Superior temporal gyrus (tissue), 1 donor: ENCODE data around the gene EDIL3.
"Not testable (repeated sequence)": the region's sequence is repeated elsewhere in the genome, so short reads cannot be mapped to it uniquely, and the experiment has no call there.

Source experiments
- DNase-seq: peaks from one replicate; pipeline ENCODE4 v3.0.0-alpha.2; 2016; ENCODE audit errors: extremely low spot score

Gene EDIL3

DNA sequence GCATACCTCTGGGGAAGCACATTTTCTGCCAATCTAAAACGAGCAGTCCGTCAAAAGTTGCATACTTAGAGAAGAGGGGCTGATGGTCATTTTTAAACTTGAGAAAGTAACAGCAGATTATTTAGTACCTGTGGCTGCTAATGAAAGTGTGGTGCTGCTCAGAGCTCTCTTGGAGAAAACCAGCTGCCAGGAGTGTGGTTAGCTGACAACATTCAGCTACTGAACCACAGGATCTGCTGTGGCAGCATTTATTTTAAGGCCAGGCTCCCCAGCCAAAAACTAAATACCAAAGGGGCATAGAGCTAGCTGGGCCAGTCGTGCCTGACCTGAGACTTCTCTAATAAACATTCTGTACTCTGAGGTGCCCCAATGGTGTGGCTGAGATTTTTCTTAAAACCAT is 203.6 kb downstream of the EDIL3 start:
- no peak for DNase-seq

DNA sequence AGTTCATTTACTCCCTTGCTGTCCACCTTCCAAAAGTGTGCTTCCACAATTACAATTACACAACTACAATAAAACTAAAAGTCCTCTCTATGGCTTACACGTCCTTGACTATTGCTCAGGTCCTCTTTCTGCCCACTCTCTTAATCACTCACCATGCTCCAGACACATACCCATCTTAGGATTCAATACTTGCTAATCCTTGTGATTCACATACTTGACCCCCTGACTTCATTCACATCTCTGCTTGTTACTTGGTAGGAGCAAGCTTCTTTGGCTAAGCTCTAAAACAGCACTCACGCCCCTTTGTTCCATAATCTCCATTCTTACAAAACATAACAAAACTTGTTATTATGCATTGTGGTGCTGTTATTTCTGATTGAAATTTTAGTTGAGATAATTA is 215.8 kb downstream of the EDIL3 start:
- DNase-seq, result no peak

DNA sequence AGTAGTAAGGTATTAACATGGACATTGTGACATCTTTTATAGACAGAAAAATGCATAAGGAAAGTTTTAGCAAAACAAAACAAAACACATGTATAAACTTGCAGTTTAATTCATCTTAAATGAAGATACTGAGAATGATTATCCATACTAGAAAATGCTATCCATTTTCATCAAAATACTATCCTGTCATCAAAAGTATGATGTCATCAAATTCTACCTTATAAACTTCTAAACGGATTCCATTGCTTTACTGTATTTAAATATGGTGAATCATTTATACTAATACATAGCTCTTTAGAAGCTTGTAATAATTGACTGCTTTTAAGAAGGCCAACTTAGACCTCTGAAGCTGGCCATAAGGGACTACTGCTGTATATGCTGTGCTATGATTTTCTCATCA is 221.0 kb downstream of the EDIL3 start:
- DNase-seq, result no peak

DNA sequence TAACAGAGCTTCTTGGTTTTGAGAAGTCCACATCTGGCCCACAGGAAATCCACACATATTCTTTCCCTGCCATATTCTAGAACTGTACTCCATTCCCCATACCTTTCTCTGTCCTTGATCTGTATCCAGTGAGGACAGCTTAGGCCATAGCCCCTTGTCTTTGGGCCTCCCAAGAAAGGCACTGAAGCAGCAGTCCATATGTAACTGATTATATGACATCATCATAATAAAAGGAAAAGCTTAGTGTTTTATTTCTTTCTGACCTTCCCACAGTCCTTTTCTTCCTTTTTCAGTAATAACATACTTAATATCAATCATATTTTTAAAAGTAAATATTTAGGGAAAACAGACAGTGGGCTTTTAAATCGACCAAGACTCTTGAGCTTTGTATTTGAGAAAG is 222.0 kb downstream of the EDIL3 start:
- DNase-seq, result no peak

DNA sequence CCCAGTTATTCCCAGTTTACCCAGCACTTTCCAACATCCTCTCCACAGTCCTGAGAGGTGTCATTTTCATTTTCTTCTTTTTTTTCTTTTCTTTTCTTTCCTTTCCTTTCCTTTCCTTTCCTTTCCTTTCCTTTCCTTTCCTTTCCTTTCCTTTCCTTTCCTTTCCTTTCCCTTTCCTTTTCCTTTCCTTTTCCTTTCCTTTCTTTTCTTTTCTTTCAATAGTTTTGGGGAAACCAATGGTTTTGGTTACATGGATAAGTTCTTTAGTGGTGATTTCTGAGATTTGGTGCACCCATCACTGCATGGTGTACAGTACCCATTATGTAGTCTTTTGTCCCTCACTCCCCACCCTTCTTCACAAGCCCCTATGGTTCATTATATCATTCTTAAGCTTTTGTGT is 224.0 kb downstream of the EDIL3 start:
- DNase-seq, result not testable (repeated sequence)

DNA sequence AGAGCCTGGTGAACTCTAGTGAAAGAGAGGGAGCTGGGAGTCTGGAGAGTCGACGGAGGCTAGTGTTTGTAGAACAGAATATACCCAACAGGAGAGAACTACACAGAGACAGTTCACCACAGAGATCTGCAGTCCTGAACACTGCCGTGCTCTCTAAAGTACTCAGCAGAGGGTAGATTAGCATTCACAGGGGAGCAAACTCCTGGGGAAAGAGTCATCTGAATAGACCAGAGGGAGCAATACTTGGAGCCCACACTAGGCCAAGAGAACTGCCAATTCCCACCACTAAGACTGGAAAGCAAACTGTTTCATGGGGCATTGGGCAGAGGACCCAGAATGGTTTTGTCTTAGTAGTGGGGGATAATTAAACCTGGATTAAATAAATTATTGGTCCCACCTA is 235.6 kb downstream of the EDIL3 start:
- no peak for DNase-seq

DNA sequence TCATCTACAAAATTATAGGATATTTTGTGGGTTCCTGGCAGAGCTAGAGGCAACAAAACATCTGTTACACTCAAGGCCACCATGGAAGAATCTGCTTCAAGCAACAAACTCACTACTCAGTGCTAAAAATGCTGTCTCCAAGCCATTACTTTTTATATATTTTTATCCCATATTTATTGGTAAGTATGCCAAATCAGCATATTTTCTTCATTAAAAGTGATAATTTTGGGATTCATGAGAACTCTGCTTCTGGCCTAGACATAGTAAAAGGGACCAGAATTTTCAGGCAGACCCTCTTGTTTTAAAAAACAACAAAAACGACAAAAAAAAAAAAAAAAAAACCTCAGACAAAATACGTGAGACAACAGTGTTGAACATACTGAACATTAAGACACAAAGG is 236.0 kb downstream of the EDIL3 start:
- DNase-seq, result no peak

DNA sequence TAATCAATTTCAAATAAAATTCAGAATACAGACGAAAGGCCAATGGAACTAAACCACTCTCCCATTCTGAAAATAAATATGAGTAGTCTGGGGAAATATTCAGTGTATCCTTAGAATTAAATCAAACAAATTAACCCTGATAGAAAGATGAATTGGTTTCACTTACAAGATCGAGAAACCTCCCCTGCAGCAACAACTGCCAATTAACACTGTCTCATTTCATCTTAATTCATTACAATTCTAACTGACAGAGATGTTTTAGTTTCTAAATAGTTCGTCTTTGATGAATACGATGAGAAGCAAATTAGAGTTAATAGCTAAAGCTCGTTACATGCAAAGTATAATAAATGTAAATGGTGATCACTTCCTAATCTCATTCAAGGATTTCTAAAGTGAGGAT is 247.1 kb downstream of the EDIL3 start:
- no peak for DNase-seq

DNA sequence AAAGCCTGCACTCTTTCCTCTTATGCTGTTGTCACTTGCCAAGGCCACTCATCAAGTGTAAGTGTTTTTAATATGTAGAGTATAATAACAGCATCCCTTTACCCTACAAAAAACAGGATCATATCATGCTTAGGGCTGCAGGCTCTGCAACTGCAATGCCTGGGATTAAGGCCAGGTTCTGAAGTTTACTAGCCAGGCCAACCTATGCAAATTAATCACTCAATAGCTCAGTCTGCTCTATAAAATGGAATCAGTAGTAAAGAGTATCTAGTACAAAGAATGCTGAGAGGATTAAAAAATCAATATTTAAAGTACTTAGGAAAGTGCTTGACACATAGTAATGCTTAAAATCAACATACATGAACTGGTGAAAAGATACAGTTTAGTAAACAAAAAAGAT is 253.3 kb downstream of the EDIL3 start:
- no peak for DNase-seq

DNA sequence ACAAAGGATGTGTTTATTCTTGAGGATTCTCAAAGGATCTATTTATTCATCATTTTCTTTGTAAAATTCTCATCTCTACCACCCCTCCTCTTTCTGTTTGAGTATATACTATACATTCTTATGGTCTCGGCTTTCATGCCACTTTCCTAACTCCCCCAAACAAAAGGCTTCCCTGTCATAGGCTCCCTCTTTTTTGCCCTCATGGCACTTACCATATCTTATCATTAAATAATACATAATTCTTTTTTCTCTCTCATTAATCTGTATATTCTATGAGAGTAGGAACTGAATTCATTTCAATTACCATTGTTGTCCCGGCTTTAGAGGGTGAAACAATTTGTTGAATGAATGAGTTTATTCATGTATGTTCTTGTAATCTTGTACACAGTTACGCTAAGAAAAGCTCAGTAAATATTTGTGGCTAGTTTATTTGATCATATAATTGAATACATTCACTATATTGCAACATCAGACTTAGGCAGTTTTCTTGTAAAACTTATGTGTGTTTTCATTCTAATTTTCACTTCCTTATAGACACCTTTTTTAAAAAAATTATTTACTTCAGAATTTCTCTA is 254.6 kb downstream of the EDIL3 start:
- DNase-seq, result peak; percentile 46

DNA sequence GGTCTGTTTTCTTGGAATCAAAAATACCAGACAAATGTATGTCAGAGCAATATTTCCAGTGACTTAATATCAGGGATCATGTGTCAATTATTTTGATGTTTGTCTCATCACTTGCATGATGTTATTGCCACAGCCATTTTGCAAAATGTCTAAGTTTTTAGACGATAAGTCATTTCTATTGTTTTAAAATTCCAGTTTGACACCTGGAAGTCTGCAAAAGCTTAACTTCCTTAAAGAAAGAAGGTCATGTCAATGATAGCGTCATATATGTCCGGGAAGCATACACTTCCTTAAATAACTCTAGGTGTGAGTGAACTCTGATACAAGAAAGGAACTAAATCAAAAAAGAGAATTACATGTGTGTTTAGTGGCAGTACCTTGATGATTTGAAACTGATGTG is 259.5 kb downstream of the EDIL3 start:
- no peak for DNase-seq

DNA sequence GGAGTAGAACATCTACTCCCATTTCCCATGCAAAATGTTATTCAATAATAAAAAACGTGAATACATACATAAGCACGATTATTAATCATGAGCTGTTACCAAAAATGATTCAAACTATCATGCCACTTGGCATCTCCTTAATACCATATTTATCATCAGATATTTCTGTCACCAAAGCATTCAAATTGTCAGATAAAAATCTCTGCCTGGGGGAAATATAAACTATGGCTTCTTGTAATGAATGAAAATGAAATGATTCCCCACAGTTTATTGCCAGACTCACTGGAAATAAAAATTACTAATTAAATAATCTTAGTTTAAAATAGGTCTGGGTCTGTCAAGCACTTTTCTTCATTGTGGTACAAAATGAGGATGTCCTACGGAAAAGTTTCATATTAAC is 265.4 kb downstream of the EDIL3 start:
- DNase-seq, result no peak

DNA sequence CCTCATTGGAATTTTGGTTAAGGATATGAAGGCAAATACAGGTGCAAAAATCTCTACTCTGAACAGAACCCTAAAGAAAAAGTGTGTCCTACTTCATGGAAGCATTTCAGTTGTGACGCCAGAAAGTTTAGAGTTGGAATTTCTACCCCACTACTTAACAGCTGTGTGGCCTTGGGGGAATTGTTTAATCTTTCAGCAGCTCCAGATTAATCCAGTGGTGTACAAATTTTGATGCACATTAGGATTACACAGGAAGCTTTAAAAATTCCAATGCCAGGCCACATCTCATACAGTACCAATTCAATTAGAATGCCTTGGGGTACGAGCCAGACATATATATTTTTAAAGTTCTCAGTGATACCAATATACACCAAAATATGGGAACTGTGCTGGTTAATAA is 266.1 kb downstream of the EDIL3 start:
- DNase-seq, result no peak

DNA sequence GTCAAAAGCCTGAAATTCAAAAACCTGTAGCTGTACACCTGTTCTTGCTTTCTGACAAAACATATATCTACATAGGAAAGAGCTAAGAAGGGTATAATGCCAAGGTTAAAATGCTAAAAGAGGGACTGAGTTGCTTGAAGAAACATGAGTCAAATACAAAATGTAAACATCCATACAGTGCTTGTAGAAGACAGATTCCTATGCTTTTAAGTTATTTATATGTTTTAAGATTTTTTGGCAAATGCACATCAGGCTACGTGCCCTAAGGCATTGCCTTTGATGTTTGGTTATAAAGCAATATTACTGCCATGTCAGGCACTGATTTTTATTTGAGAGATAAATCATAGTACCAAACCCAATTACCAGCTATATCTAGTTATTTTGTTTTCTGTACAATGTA is 269.0 kb downstream of the EDIL3 start:
- DNase-seq, result no peak

DNA sequence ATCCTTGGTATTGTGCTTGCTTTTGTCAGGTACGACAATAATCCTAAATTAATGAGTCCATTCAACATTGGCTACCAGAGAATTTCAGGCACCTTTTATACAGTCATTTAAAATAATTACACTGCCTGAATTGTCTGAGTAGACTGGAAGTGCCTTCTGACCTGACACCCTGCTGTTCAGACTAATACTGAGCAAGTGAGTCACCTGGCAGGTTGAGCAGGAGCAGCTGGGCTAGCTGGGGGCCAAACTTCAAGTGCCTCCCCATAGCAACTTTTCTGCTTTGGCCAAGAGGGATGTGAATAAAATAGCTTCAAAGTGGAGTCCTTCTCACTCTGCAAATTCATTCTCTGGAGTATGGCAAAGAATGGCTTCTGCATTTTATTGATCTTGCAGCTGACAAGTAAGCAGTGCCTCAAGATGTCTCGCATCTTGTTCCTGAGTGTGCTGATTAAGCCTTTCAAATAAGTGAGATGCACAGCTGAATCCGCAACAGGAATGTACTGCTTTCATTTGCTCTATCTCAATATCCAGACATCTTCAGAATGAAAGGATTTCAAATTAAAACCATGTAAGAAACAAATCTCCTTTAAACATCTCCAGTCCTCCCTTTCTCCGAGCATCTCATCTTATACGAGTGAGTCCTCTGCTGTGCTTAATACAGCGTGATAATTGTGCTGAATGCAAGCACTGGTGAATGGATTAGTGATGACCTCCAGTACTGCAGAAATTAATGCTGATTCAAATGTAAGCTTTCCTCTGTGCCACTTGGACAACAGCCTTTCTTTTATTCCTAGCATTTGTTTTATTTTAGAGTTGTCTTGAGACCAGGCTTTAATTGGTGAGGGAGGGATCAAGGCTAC is 271.2 kb downstream of the EDIL3 start:
- DNase-seq, result peak; percentile 55

DNA sequence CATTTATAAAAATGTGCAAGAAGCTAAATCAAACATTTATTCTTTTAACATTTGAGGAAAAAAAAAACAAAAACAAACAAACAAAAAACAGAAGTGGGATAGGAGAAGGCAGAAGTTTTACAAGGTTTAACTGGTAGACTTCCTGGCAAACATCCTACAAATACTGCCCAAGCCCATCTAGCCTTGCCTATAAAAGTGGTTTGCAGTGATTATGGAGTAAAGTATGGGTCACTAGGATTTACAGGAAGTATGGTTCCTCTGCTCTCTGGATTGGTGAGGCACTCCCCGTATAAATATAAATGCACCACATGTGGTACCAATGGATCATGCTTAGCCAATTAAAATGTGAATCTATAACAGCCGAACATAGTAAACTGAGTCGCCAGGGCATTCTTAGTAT is 291.9 kb downstream of the EDIL3 start:
- no peak for DNase-seq

DNA sequence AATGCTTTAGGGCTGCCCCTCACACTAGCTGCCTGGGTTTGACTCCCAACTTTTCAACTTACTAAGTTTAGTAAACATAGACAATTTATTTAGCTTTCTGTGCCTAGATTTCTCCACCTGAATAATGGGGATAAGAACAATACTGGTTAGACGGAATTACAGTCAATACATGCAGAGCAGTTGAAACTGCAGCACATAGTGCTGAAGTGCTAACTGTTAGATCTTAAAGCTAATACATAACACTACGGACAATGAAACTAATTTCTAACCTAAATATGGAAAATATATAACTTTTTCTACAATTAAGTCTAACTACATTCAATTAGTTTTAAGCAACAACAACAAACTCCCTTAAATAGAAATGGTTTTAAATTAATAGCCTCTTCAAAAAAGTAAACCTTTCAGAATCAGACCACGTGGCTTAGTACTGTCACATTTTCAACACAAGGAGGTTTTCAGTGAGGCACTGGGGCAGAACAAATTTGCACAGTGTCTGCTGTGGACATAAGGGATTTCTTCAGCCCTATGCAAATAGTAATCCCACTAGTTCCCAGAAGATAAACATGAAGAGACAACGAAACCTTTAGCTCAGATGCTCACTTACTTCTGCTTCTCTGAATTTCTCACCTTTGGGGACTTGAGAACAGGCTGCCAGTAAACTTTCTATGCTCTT is 293.4 kb downstream of the EDIL3 start:
- DNase-seq, result peak; percentile 52

DNA sequence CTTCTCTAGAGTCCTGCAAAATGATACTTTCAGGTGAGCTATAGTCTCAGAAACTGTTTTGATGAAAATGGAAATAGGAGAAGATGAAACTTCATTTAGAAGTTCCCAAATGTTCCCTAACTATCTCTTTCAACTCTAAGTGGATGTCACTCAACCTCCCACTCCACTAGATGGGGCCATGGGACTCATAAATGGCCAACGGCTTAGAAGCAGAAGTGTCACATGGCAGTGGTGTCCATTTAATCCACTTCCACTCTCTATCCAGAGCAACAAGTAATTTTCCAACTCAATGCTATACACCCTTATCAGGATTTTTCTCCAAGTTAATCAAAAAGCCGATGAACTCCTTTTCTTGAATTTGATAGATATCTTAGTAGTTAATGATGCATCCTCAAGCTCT is 295.7 kb downstream of the EDIL3 start:
- peak; percentile 44 for DNase-seq

DNA sequence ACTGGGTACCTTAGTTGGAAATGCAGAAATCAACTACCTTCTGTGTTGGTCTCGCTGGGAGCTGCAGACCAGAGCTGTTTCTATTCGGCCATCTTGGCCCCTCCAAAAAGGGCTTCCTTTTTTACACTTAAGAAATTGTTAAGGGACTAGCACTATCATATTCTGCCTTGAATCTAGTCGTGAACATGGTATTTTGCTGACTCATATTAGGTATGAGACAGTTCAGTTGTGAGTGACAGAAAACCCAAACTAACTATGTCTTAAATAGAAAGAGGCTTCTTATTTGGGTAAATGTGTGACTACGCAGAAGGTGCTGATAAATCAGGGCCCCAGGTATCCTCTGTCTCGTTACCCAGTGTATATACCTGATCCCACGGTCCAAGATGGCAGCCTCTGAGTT is 298.2 kb downstream of the EDIL3 start:
- no peak for DNase-seq

DNA sequence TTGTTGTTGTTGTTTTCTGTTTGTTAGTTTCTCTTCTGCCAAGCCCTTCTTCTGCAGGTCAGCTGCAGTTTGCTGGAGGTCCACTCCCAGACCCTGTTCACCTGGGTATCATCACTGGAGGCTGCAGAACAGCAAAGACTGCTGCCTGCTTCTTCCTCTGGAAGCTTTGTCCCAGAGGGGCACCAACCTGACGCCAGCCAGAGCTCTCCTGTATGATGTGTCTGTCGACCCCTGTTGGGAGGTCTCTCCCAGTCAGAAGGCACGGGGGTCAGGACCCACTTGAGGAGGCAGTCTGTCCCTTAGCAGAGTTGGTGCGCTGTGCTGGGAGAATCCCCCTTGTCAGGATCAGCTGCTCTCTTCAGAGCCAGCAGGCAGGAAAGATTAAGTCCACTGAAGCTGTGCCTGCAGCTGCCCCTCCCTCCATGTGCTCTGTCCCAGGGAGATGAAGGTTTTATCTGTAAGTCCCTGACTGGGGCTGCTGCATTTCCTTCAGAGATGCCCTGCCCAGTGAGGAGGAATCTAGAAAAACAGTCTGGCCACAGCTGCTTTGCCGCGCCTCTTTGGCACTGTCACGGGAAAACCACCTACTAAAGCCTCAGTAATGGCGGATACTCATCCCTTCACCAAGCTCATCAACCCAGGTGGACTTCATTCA is 299.2 kb downstream of the EDIL3 start:
- DNase-seq, result no peak

DNA sequence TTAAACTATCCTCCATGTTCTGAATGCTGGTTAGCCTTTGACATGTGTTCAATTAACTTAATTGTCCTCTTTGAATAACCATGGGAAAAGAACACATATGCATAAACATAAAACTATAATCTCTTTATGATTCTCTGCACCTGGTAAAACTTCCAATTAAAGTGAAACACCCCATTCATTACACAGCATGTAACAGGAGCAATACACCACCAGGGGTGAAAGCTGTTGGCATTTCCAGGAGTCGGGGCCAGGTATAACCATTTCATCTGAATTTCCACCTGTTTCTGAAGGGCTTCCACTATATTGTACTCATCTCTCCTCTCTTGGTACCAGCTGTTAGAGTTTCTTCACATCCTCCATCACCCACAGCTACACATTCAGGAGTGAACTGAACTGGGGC is 303.8 kb downstream of the EDIL3 start:
- DNase-seq, result no peak

DNA sequence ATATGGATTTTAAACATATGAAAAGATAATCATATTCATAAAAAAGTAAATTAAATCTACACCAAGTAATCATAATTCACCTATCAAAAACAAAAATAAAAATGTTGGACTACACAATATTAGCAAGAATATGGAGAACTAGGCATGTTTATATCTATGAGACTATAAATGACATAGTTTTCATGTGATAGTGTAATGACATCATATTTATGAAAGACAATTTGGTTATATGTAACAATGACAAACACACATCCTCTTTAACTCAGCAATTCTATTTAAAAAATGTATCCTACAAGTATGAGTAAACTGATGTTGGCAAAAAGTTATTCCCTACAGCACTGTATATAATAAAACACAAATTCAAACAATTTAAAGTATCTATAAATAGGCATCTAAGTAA is 312.3 kb downstream of the EDIL3 start:
- DNase-seq, result no peak
